H1 (cell line): Measurements from ENCODE around the gene FKRP. TPM values are rescaled to one million over a fixed set of nuclear protein-coding genes. Genes with fewer than 3 reads are reported as not detected.

ENCODE experiments used
- CTCF ChIA-PET: fragments of 300-600 bp; sonication (Branson Sonifier 250); formaldehyde crosslinking; loops from one replicate; lab custom pipeline; 2021; ENCODE audit not compliant: partially characterized antibody; lab: Charles Lee
- POLR2A ChIA-PET: fragments of 300-600 bp; sonication (Branson Sonifier 250); formaldehyde crosslinking; loops from one replicate; lab custom pipeline; 2021; ENCODE audit warnings: inconsistent platforms; ENCODE audit not compliant: partially characterized antibody; lab: Charles Lee
- DNase-seq, 2 experiments: peaks; one replicate each; pipeline versions ENCODE4 v3.0.0 to v3.0.0-alpha.2; 2010 to 2022; ENCODE audit warnings: low spot score in 2 of 2, low read depth in 1 of 2, mixed read lengths in 1 of 2
- FAIRE-seq: peaks from 2 replicates; lab custom pipeline; 2011; peaks lifted over from hg19 to GRCh38; lab: Jason Lieb, UNC
- H2AFZ ChIP-seq: 2 replicates; pipeline ENCODE4 v1.8.1; 2012; ENCODE audit warnings: low read length, inconsistent platforms
- H2AK5ac ChIP-seq: 2 replicates; pipeline ENCODE4 v1.6.1; 2013; ENCODE audit warnings: low read depth, low read length
- H2BK120ac ChIP-seq: replicated peaks from 2 replicates; pipeline ENCODE3; 2013; ENCODE audit warnings: low read depth, low read length, inconsistent platforms
- H2BK12ac ChIP-seq: 2 replicates; pipeline ENCODE4 v1.6.1; 2013; ENCODE audit warnings: low read depth, low read length
- H2BK15ac ChIP-seq: 2 replicates; pipeline ENCODE4 v1.6.1; 2013; ENCODE audit warnings: low read length
- H2BK20ac ChIP-seq: 2 replicates; pipeline ENCODE4 v1.6.1; 2013; ENCODE audit warnings: low read length
- H2BK5ac ChIP-seq: 2 replicates; pipeline ENCODE4 v1.6.1; 2013; ENCODE audit warnings: low read depth, low read length
- H3K14ac ChIP-seq: 2 replicates; pipeline ENCODE4 v1.6.1; 2013; ENCODE audit warnings: inconsistent platforms; ENCODE audit not compliant: insufficient read length
- H3K18ac ChIP-seq: 2 replicates; pipeline ENCODE4 v1.6.1; 2013; ENCODE audit warnings: low read length; ENCODE audit errors: extremely low read depth
- H3K23ac ChIP-seq: 2 replicates; pipeline ENCODE4 v1.6.1; 2013; ENCODE audit warnings: inconsistent platforms; ENCODE audit not compliant: insufficient read length
- H3K23me2 ChIP-seq: 2 replicates; pipeline ENCODE4 v1.6.1; 2013; ENCODE audit warnings: low read depth, low read length
- H3K27ac ChIP-seq: 2 replicates; pipeline ENCODE4 v1.6.1; 2011; ENCODE audit warnings: low read depth, low read length, inconsistent platforms
- H3K27me3 ChIP-seq, 4 experiments: replicated peaks in 1 of 4; 1 replicate in 1 of 4; 2 replicates in 3 of 4; pipeline versions ENCODE4 v1.6.1 to v1.8.1; 2011 to 2013; ENCODE audit warnings: low read length in 3 of 4, mild to moderate bottlenecking in 3 of 4, inconsistent platforms in 2 of 4, mixed read lengths in 2 of 4, moderate library complexity in 1 of 4; ENCODE audit not compliant: control insufficient read depth in 3 of 4, insufficient read depth in 3 of 4; ENCODE audit errors: extremely low read depth in 1 of 4
- H3K36me3 ChIP-seq, 4 experiments: 2 replicates each; pipeline versions ENCODE4 v1.6.1 to v1.8.1; 2011 to 2013; ENCODE audit warnings: mild to moderate bottlenecking in 4 of 4, low read length in 3 of 4, moderate library complexity in 2 of 4, control low read depth in 1 of 4, inconsistent platforms in 1 of 4; ENCODE audit not compliant: insufficient read depth in 4 of 4, control insufficient read depth in 2 of 4
- H3K4ac ChIP-seq: replicated peaks from 2 replicates; pipeline ENCODE3; 2013; ENCODE audit warnings: low read length, low read depth, mixed read lengths, inconsistent platforms; ENCODE audit not compliant: insufficient read length
- H3K4me1 ChIP-seq, 4 experiments: replicated peaks in 1 of 4; 1 replicate in 1 of 4; 2 replicates in 3 of 4; pipeline versions ENCODE4 v1.6.1 to v1.8.1; 2011 to 2013; ENCODE audit warnings: low read length in 3 of 4, inconsistent platforms in 2 of 4, mixed read lengths in 1 of 4; ENCODE audit not compliant: insufficient read depth in 4 of 4, control insufficient read depth in 3 of 4
- H3K4me2 ChIP-seq, 2 experiments: 2 replicates each; pipeline versions ENCODE4 v1.6.1 to v1.8.1; 2011 to 2013; ENCODE audit warnings: low read depth in 2 of 2, low read length in 2 of 2, control low read depth in 1 of 2, inconsistent platforms in 1 of 2, mild to moderate bottlenecking in 1 of 2; ENCODE audit not compliant: insufficient read depth in 1 of 2
- H3K4me3 ChIP-seq, 4 experiments: fragments of 200-600, 300-600 bp in 1 of 4; sonication (generic), shearing (Covaris generic), sonication (Bioruptor Twin) in 1 of 4; 2 replicates each; pipeline versions ENCODE4 v1.5.1 to v1.8.1; 2011 to 2016; ENCODE audit warnings: low read length in 4 of 4, low read depth in 3 of 4, control low read depth in 2 of 4, inconsistent platforms in 2 of 4, mild to moderate bottlenecking in 2 of 4, mixed read lengths in 1 of 4, moderate library complexity in 1 of 4; ENCODE audit not compliant: insufficient read depth in 2 of 4; ENCODE audit errors: extremely low read depth in 1 of 4
- H3K56ac ChIP-seq: replicated peaks from 2 replicates; pipeline ENCODE3; 2013; ENCODE audit warnings: low read depth, mild to moderate bottlenecking, mixed read lengths, low read length, inconsistent platforms; ENCODE audit not compliant: insufficient read length
- H3K79me1 ChIP-seq: 2 replicates; pipeline ENCODE4 v1.6.1; 2013; ENCODE audit warnings: low read depth, low read length, control low read depth
- H3K79me2 ChIP-seq, 2 experiments: 2 replicates each; pipeline versions ENCODE4 v1.6.1 to v1.8.1; 2012 to 2013; ENCODE audit warnings: low read length in 2 of 2, mild to moderate bottlenecking in 2 of 2, inconsistent platforms in 1 of 2; ENCODE audit not compliant: insufficient read depth in 2 of 2, control insufficient read depth in 1 of 2
- H3K9ac ChIP-seq, 4 experiments: replicated peaks in 1 of 4; 1 replicate in 1 of 4; 2 replicates in 3 of 4; pipeline versions ENCODE4 v1.6.1 to v1.8.1; 2011 to 2013; ENCODE audit warnings: low read depth in 3 of 4, low read length in 3 of 4, control low read depth in 2 of 4, mild to moderate bottlenecking in 2 of 4, moderate library complexity in 2 of 4, inconsistent platforms in 1 of 4; ENCODE audit errors: extremely low read depth in 1 of 4
- H3K9me3 ChIP-seq, 2 experiments: 2 replicates each; pipeline versions ENCODE4 v1.6.1 to v1.8.1; 2012 to 2013; ENCODE audit warnings: mild to moderate bottlenecking in 2 of 2, moderate library complexity in 2 of 2, control low read depth in 1 of 2, inconsistent platforms in 1 of 2, low read depth in 1 of 2, low read length in 1 of 2, mixed read lengths in 1 of 2; ENCODE audit not compliant: insufficient read depth in 2 of 2
- H4K20me1 ChIP-seq, 2 experiments: replicated peaks in 1 of 2; 2 replicates each; pipeline versions ENCODE3 to v1.8.1; 2011 to 2013; ENCODE audit warnings: inconsistent platforms in 2 of 2, low read length in 2 of 2, mild to moderate bottlenecking in 1 of 2; ENCODE audit not compliant: insufficient read depth in 2 of 2, control insufficient read depth in 1 of 2
- H4K5ac ChIP-seq: 2 replicates; pipeline ENCODE4 v1.6.1; 2013; ENCODE audit warnings: low read length, low read depth, mixed read lengths, inconsistent platforms; ENCODE audit not compliant: insufficient read length
- H4K8ac ChIP-seq: 2 replicates; pipeline ENCODE4 v1.8.0; 2013; ENCODE audit warnings: mild to moderate bottlenecking, moderate library complexity, low read length, inconsistent platforms; ENCODE audit not compliant: insufficient read depth; ENCODE audit errors: extremely low read depth
- H4K91ac ChIP-seq: replicated peaks from 2 replicates; pipeline ENCODE3; 2013; ENCODE audit warnings: low read length, mixed read lengths, inconsistent platforms; ENCODE audit not compliant: insufficient read length
- CREB1 ChIP-seq: IDR thresholded peaks from 2 replicates; pipeline ENCODE4 v1.6.1; 2012; ENCODE audit warnings: inconsistent platforms
- SIN3A ChIP-seq, 2 experiments: IDR thresholded peaks in 1 of 2; conservative IDR thresholded peaks in 1 of 2; 2 replicates each; pipeline ENCODE4 v1.6.1; 2011 to 2012; ENCODE audit warnings: low read length in 2 of 2, improper control_type of control experiment in 1 of 2, low read depth in 1 of 2, mild to moderate bottlenecking in 1 of 2
- YY1 ChIP-seq: IDR thresholded peaks from 2 replicates; pipeline ENCODE4 v1.6.1; 2011; ENCODE audit warnings: low read depth, mild to moderate bottlenecking, low read length
- WGBS, 2 experiments: shearing (Covaris generic) in 1 of 2; methylation state at CpG; one replicate each; pipeline versions ENCODE4 v1.1.6 to v1.1.7; 2013 to 2015; ENCODE audit warnings: low lambda C conversion rate in 2 of 2, mixed read lengths in 2 of 2, inconsistent platforms in 1 of 2, low coverage in 1 of 2, missing lambda C conversion rate in 1 of 2; ENCODE audit not compliant: insufficient replicate concordance in 2 of 2, insufficient coverage in 1 of 2, insufficient read length in 1 of 2; ENCODE audit errors: extremely low coverage in 1 of 2, missing lambda C conversion rate in 1 of 2; 5-methylcytosine and 5-hydroxymethylcytosine counted together
- polyA plus RNA-seq, 7 experiments: library from polyadenylated mRNA; depleted of rRNA in 3 of 7; stranded (reverse) in 5 of 7; unstranded in 2 of 7; fragments of >200 nt in 5 of 7; fragments of 200-250 nt in 2 of 7; gene quantifications; 1 replicate in 5 of 7; 2 replicates in 1 of 7; 4 replicates in 1 of 7; pipeline versions ENCODE4 v1.2.1 to v1.2.3, GENCODE V29; 2011 to 2013; ENCODE audit warnings: missing spikeins in 2 of 7, mixed read lengths in 2 of 7
- total RNA-seq: library from RNA; stranded (reverse); fragmentation: NEBNext Ultra II Directional; extraction: Animal tissue kit (Norgen Biotek cat#: 25700); gene quantifications from 2 replicates; pipeline ENCODE4 v1.2.1, GENCODE V29; 2021

Gene FKRP
- total and polyA plus RNA-seq, 2 of the 8 experiments (the other 6 are each of a cell fraction or from before 2014, with no cell fraction given): 17.1 to 24.4 TPM

DNA sequence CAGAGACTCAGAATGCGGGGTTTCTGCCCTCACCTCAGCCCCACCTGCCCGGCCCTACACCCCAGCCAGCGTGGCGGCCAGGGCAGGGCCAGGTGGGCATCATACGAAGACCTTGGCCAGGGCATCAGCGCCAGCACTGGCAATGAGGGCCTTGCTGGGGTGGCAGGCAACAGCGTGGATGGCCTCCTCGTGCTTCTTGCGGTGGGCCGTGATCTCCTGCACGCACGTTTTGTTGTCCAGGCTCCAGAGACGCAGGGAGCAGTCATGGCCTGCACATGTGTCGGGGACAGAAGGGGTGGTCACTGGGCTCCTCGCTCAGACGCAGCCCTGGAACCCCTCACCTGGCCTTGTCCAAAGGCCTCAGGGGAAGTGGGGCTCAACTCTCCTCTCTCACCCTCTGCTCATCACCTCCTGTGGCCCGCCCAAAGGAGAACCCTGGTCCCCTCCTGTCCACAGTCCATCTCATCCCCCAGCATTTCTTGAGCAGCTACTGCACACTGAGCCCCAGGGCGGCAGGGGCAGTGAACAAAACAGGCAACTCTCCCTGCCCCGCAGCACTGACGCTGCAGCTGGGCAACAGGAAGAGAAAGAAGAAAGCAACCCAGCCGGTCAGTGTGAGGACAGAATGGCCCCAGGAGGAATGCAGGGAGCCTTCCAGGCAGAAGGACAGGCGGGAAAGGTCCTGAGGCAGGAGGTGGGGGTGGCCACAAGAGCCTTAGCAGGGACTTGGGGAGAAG lies 25.2 kb upstream of the FKRP start:
- FAIRE-seq: no peak
- Histone ChIP-seq H3K14ac (no peak overlapping the region), H3K4me3 (no peak overlapping the region), H4K91ac (no peak overlapping the region), H2BK20ac (no peak overlapping the region), H3K79me2 (peaks cover 0 to 3% of the 10 kb centered on the region in 2 experiments; a peak in 2 of 4 replicates), H3K9ac (no peak overlapping the region; a peak in 1 of 7 replicates), H3K27me3 (no peaks in the 10 kb centered on the region), H3K36me3 (peaks cover 12 to 51% (median 41%) of the 10 kb centered on the region in 4 experiments; a peak in 7 of 8 replicates), H3K23ac (no peak overlapping the region), H3K79me1 (0 out of 2 replicates have a peak, but pooled peaks cover 4% of the 10 kb centered on the region), H4K20me1 (peaks cover 7 to 26% of the 10 kb centered on the region in 2 experiments), H3K9me3 (no peaks in the 10 kb centered on the region), H3K27ac (no peak overlapping the region; the same call in 1 of the 2 replicates), H2BK5ac (no peak overlapping the region; the same call in 1 of the 2 replicates), H3K4ac (no peak overlapping the region), H2AFZ (no peak overlapping the region), H2BK12ac (no peak overlapping the region), H4K8ac (no peak overlapping the region), H4K5ac (no peak overlapping the region), H2AK5ac (no peak overlapping the region), H3K56ac (no peak overlapping the region), H2BK15ac (no peak overlapping the region), H2BK120ac (no peak overlapping the region), H3K18ac (no peak overlapping the region), H3K23me2 (peaks cover 7% of the 10 kb centered on the region; the same call in 1 of the 2 replicates), H3K4me2 (no peak overlapping the region), H3K4me1 (peaks cover 0 to 9% (median 2%) of the 10 kb centered on the region in 4 experiments; a peak in 5 of 7 replicates)
- DNase-seq: no peak
- ChIA-PET POLR2A (interaction anchor here (1.3 to 2.8 kb wide), 6 partner anchors 10 to 68 kb away, joined by 3 to 7 read pairs (median 4); partner anchors contain the start of genes FKRP and SLC1A5), CTCF (interaction anchor here (0.7 to 15.8 kb wide), 14 partner anchors 8 to 106 kb away, joined by 3 to 188 read pairs (median 4); no protein-coding TSS in a partner anchor)
- WGBS, 2 experiments: 95% methylated on average over 22 of the region's 22 CpGs; no CpG with 5 or more reads in 1 of the 2 experiments
- TF ChIP-seq YY1 (no peak), CREB1 (no peak), SIN3A (conservative IDR thresholded peaks at IDR 0.05 in 1 of 2, IDR thresholded peaks at IDR 0.05 in 1 of 2; ENCODE audit: low read depth in 1 of 2, low read length in 2 of 2) (no peak)
